NCI-H1417 treated with DMSO at 0.1 percent for 48 hours (cell line): ENCODE results near the gene RAB3C.
"Not testable (repeated sequence)": the region's sequence is repeated elsewhere in the genome, so short reads cannot be mapped to it uniquely, and the experiment has no call there.

Source experiments
- DNase-seq: peaks from one replicate; lab custom pipeline; 2025; lab: John Stamatoyannopoulos, UW

The RAB3C gene

DNA sequence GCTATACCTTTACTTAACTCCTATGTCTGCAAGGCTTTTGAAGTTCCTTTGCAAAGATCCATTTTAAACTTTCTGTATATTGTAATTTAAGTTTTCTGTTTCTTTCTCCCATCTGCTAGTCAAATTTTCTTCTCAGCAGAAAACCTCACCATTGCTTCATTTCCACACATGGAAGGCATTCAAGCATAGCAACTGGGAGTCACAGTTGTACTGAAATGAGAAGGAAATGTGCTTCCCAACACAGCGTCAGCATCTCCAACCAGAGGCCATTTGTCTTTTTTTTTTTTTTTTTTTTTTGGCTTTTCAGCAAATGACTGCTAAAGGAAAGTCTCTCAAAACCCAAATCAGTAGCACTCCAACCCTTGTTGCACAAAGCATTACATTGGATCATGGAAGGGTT, 92.5 kb downstream of the RAB3C start:
- no peak for DNase-seq

DNA sequence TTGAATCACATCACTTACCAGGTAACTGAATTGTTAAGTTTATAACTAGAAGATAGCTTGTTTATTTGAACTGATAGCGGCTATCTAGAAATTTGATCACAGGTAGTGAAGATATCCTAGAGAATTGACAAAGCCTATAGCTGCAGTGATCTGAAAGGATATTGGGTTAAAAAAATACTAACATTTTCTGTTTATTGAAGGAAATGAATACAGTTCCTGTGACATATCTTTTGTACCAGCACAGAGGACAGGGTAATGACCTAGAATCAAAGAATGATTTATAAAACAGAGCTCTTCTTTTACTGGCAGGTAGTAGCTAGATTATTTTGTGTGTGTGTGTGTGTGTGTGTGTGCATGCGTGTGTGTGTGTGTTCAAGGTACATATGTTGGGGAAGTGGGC, 94.8 kb downstream of the RAB3C start:
- no peak for DNase-seq

GRCh38 chr5:58680503-58680902, 97.6 kb downstream of the RAB3C start:
- DNase-seq = no peak

DNA sequence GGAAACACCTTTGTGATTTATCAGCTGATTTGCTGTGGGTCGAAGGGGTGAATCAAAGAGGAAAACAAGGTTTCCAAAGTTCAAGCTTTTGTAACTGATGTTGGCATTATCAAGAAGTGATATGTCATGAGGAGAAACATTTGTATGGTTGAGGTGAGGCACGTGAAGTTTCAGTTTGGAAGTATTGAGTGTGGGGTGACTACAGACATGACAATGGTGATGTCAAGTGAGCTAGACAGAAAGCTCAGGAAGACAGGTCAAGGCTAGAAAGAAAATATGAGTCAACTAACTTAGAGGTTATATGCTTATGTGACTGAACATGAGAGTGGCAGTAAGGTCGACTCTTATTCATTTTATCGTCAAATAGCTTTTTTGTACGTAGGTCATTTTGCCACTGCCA, 99.1 kb downstream of the RAB3C start:
- DNase-seq = no peak

GRCh38 chr5:58683567-58683966, 100.7 kb downstream of the RAB3C start:
- no peak for DNase-seq

DNA sequence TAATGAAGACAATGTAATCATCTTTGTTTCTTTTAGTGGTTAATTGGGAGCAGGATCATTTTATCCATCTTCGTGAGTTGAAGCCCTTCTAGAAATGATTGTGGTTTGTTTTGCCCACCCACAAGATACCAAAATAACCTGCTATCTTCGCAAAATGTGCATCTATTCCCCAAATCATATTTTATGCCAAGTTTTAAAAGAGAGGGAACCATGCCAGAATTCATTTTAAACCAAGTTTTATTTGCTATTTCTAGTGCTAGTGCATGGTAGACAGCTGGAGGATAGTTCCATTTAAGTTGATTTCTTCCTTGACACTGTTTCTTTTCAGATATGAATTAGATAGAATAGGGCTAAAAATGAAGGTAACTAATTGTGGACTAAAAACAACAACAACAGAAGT, 104.2 kb downstream of the RAB3C start:
- DNase-seq = no peak

DNA sequence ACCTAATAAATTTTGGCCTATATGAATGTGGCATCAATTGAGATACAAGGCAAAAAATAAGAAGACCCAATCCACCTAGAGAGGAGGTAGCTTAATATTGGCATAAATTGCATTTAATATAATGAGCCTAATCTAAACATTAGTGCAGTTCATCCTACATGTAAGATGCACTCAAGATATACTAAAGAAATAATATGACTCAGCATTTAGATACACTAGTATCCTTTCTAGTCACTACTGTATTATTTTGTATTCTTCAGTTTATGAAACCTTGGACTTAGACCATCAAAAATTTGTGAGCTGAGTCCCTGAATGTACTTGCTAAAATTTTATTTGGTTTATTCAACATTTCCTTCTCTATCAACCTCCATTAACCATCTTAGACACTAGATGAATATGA, 104.7 kb downstream of the RAB3C start:
- no peak for DNase-seq

- DNase-seq = not testable (repeated sequence)
Observed at GRCh38 chr5:58699088-58699761, 116.3 kb downstream of the RAB3C start.

DNA sequence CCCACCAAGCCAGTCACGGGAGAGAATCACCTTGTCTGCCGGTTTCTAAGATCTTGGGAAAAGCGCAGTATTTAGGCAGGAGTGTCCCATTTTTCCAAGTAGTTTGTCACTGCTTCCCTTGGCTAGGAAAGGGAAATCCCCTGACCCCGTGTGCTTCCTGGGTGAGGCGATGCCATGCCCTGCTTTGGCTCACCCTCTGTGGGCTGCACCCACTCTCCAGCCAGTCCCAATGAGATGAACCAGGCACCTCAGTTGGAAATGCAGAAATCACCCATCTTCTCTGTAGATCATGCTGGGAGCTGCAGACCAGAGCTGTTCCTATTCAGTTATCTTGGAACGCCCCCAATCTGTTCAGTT, 116.9 kb downstream of the RAB3C start:
- no peak for DNase-seq

DNA sequence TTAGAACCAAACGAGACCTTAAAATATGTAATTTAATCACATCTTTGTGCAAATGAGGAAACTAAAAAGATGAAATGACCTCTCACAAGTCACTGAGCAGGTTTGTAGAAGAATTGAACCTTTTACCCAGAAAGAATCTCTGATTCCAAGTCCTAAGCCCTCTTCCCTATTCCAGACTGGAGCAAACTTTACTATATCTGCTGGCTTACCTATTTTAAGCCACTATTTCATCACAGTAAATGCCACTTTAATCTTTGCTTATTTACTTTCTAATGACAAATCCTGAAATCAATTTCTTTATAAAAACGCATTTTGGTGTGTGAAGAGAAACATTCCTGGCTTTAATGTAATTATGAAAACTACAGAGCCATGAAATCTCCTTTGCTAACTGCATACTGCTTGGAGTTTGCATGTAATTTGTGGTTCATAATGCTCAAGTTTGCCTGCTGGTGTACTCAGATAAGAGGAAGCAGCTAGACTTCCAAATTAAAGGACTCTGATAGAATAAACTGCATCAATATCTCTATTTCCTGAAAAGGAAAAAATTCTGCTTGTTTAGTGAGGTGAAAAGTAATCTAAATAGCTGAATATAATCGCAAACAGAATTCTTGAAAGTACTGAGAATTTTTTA, 121.2 kb downstream of the RAB3C start:
- DNase-seq = no peak

GRCh38 chr5:58706736-58707135, 123.9 kb downstream of the RAB3C start:
- no peak for DNase-seq

DNA sequence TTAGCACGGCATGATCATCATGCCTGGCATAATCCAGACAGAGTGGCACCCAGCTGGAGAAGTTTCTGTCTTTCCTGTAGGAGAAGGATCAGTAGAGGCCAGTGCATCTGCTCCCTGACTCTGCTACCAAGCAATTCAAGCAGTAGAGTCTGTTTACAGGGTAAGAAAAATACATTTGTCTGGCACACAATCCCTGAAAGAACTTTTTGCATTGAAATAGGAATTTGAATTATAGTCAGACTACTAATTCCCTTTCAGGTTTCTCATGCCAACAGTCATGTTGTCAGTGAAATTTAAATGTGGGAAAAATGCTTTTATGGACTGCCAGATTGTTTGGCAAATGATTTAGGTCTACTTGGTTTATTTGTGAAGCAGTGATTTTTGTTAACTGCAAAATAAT, 125.6 kb downstream of the RAB3C start:
- DNase-seq = no peak

DNA sequence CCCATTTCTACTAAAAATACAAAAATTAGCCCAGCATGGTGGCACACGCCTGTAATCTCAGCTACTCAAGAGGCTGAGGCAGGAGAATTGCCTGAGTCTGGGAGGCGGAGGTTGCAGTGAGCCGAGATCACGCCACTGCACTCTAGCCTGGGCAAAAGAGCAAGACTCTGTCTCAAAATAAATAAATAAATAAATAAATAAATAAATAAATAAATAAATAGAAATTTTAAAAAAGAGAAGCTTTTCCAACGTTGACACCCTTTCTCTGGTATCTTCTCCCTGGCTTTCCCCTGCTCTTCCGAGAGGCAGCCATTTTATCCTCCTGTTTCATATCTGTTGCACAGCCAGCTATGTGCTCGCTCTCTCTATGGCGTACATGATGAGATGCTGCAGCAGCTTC, 127.5 kb downstream of the RAB3C start:
- DNase-seq = not testable (repeated sequence)

DNA sequence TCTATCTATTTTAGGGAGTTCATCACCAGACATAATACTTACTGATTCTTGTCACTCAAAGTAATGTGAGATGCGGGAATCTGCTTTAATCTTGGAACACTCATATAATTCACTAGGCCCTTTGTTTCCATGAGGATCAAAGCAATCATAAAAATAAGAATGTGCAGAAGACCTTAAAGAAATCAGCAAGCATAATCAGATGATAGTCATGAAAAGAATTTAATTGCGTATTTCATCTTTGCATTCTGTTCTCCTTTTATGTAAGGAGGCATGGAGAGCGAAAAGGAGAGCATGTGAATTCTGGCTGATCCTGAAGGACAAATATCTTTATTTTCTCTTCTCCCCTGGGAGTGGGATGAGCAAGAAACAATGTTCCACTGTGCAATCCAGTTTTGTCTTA, 128.0 kb downstream of the RAB3C start:
- DNase-seq = no peak

DNA sequence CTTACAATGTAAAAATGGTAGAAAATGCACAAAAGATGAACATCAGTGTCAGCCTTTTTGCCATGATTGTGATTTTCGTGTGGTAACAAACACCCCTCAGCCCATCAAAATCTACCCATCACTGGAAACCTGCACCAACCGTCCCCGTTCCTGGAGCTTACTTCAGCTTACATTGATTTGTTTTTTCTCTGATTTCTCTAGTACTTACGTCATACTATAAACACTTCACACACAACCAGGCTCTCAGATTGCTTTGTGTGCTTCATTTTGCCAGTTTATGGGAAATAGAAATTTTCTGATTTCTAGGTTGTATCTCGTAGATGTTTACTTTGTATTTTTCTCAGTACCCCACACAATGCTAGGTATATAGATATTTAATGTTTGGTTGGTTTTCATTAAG, 129.1 kb downstream of the RAB3C start:
- no peak for DNase-seq

GRCh38 chr5:58714046-58714445, 131.2 kb downstream of the RAB3C start:
- DNase-seq = no peak

- DNase-seq = no peak
Observed at GRCh38 chr5:58715997-58716656, 133.3 kb downstream of the RAB3C start.

GRCh38 chr5:58716713-58717112, 133.8 kb downstream of the RAB3C start:
- DNase-seq = no peak

GRCh38 chr5:58717303-58718007, 134.6 kb downstream of the RAB3C start:
- DNase-seq = no peak

DNA sequence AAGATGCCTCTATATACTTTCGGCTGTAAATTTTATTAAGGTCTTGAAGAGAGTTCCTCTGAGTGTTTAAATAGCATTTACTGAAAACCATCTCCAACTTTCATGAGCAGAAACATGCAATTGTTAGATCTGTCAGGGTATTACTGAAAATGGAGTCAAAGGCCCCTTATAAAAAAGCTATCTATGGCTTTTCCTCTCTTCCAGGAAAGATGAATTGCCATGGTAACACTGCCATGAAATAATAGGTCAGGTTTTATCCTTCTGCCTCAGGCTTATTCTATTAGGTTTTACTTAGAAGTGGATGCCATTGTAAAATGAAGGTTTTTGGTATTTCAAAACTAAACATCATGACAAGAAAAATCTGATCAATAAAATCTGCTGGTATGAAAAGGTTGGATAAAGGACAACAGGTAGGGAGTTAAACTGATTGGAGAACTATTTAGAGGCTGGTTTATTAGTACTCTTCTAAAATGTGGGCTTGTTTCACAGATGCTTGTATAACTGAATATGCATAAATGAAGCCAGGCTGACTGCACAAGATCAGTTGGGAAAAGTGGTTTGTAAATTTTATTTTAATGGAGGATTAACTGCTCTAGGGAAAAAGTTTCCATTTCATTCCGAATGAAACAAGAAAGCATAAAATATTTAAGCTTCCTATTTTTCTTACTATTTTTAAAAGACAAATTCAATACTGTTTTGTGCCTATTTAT, 135.5 kb downstream of the RAB3C start:
- no peak for DNase-seq

- DNase-seq = no peak
Observed at GRCh38 chr5:58722160-58722559, 139.3 kb downstream of the RAB3C start.

DNA sequence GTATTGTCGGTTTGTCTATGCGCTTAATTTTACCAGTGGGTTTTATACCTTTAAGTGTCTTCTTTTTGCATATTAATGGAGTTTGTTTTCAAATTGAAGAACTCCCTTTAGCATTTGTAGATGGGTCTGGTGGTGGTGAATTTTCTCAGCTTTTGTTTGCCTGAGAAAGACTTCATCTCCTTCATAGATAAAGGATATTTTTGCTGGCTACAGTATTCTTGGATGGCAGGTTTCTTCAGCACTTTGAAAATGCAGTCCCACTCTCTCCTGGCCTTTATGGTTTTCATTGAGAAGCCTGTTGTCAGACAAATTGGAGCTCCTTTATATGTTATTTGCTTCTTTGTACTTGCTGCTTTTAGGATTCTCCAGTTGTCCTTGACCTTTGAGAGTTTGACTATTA, 142.1 kb downstream of the RAB3C start:
- DNase-seq = no peak
